HG02981 (cell line): ENCODE data around the gene EIF2A.
A peak's percentile ranks its signal among the peaks of the same experiment; 100 is the strongest.

ENCODE experiments used
- ATAC-seq: cut with Tn5 transposase; IDR thresholded peaks from one replicate; pipeline ENCODE4 v1.9.1; 2021; ENCODE audit warnings: mild to moderate bottlenecking, moderate library complexity; ENCODE audit not compliant: unreplicated experiment

EIF2A gene

DNA sequence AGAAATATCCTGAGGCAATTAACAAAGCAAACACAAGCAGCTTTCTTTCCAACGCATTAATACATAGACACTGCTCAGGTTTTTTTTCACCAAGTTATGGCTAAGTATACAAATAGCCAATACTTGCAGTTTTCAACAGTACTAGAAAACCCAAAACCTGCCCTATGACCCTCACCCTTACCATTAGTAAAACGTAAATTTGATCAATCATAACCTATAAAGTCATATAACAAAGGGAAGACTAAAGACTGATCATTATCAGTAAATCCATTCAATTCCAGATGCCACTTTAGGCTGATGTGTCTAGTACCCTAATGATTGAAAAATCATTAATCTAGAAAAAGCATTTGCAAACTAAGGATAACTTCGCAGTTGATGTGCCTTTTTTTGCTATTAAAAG, 3.5 kb upstream of the EIF2A start:
- ATAC-seq: no peak

DNA sequence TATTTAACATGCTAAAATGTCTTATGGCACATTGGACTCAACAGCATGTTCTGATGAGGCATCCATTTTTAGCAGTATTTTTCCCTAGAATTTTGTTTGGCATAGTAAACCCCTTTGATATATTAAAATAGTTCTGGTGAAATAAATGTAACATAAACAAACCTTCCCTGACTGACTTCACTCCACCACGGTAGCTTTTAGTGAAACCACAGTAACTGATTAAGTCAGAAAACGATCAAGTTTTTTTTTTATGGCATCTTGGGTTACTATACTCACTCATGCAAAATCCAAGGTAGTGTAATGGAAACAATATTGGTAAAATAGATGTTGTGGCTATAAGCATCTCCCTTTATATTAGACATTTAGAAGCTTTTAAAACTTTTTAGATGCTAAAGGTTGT, 3.1 kb upstream of the EIF2A start:
- ATAC-seq: no peak

DNA sequence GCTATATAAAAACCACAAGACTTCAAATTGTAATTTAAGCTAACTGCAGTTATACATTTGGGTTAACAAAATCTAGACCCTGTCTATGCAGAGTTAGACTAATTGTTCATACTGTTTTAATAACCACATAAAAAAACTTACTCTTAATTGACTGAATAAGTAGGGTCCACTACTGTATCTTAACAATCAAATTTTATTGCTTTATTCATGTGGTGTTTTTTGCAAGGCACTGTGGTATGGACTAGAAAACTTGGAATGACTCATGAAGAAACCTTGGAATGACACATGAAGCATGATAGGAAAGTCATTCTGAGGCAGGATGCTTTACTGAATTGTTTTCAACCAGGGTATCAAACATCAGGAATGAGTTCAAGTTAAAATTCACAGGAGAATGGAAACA, 2.5 kb upstream of the EIF2A start:
- ATAC-seq: no peak

DNA sequence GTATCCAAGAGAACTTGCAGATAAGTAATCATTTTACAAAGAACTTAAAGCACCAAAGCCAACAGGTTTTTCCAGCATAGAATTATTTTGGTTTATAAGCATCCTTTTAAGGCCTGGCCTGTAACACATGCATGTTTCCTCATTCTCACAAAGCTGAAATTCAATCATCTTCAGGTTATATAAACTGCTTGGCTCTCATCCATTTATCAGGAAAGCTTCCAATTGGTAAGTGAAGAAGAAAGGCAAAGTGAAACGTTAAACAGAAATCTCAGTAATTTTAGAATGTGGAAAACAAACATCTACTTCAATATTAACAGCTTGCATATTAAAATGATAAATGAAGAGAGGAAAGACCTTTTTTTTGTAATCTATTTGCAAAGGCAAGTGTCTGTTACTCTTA, 1.9 kb upstream of the EIF2A start:
- no peak for ATAC-seq

DNA sequence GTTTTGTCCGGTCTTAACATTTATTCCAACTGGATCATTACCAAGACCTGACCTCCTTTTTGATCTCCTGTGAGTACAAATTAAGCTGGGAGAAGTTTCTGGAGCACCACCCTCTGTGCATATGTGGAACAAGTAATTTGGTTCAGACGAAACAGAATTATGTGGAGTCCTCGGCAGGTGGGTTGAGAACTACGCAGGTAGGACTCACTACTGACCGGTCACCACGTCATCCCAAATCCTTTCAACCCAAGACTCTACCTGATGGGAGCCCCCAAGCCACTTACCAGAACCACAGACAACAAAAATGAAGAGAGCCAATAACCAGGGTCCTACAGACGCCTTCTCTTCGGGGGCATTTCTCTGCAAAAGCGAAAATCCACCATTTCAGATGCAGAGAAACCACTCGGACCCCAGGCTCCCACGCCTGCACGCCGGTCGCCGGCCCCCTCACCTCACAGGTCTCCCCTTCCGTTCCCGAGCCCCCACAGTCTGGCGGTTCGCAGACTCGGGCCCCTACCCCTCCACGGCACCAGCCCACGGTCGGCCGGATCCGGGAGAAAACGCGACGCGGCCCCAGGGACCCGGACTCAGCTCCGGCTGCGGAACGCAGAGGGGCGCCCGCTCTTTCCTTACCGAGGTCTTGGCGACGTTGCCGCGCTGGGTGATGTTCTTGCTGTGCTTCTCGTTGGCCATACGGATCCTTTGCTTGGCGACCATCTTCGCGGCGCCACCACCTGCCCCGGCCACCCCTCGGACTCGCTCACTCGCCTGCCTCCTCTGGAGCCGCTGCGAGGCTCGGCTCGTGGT, 965 bp upstream of the EIF2A start:
- peak; percentile 16 for ATAC-seq

DNA sequence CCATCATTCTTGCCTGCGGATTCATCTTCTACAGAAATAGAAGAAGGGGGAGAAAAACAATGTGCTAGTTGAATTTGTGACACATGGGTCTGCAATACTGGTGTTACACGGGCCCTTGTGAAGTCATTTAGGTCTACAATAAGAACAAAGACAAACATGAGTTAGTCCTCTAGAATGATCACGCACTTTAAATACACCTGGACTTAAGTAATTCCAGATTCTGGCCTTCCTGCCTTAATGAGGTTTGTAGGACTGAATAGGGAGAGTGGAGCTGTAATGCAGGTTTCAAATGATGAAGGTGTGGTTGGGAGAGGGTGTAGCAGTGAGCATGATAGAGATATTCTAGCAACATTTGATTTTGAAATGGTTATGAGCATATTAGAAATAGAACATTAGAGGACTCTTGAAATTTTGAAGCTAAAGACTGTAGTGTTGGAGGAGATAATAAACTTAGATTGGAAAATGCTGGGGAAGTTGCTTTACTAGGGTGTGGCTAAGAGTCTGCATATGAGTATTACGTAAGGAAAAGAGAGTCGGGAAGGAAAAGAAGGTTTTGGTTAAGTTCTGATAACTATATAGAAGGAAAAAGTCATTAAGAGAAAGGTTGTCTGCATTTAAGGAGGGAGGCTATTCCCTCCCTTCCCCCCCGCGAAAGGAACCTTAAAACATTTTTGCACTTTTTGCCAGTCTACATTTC, 606 bp downstream of the EIF2A start:
- ATAC-seq: no peak

DNA sequence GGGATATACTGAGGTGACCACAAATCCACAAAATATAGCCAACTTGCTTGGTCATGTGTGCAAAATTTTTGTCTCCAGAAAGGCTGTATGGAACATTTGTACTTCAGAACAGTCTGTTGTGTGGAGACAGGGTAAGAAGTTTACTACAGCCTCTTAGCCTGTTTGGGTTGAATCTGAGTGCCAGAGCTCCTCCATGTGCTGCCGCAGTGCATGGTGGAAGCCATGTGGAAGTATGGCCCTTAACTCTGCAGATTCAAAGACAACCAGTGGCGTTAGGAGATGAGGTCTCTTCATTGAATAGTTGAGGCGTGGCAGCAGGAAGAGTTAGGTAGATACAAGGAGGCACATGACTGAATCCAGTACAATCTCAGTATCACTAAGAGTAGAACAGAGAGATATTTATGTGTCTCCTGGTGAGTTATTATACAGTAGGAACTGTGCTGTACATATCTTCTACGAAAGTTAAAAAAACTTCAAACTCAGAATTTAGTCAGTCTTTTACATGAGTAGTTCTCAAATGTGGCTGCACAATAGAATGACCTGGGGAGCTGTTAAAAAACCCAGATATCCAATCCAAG, 9.4 kb downstream of the EIF2A start:
- ATAC-seq: no peak

DNA sequence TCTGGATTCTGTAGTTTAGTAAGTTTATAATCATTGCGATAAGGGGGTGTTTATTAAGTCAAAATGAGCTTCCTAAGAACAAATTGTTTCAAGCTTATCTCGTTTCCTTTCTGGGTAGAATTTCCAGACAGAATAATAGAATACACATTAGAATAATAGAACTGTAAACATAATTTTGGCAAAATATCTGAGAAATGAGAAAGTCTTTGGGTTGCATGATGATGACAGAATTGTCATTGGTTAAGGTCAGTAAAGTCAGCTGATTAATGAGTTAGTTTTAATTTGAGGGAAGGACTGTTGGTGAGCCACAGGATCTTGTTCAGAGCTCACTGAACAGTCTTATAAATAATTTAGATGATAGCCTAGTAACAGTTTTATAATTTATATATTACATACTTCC, 10.2 kb downstream of the EIF2A start:
- ATAC-seq: no peak

DNA sequence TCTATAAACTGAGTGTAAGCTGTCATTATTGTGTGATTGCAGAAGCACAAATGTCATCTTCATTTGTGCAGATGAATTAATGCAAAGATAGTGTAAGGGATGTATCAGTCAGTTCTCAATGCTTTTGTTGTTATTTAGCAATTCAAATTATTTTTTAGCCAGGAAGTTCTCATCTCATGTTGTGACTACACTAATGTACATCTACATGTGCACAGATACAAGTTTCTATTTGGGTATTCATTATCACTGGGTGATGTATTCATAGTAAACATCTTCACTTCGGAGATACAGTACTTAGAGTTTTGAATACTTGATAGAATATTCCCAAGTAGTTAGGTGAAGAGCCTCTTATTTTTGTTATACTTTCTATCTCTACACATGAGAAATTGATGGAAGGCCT, 11.1 kb downstream of the EIF2A start:
- ATAC-seq: no peak

DNA sequence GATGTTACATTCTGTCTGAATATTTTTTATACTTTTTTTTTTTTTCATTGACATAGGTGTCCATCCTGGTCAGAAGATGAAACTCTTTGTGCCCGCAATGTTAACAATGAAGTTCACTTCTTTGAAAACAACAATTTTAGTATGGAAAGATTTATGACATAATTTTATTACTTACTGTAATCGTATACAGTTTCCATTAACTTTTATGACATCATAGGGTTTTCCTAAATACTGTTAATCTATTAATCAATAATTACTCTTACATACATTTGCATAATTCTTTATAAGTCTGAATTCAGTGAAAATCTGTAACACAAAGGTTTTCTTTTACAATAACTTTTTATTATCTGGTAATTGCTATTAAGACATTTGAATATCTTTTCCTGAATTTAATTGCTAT, 17.7 kb downstream of the EIF2A start:
- no peak for ATAC-seq

DNA sequence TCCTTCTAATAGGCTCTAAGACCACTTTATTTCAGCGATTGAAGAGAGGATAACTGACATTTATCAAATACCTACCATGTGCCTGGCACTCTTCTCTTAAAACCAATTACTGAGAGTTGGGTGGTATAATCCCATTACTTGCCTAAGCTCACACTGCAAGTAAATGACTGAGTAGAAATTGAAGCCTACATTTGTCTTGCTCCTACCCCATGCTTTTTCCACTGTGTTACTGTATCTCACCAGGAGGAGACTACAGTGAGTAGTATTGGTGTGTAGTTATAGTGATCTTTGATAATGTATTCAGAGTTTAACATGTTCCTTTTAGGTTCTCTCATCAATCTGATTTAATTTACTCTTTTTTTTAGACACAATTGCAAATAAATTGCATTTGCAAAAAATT, 20.7 kb downstream of the EIF2A start:
- no peak for ATAC-seq

DNA sequence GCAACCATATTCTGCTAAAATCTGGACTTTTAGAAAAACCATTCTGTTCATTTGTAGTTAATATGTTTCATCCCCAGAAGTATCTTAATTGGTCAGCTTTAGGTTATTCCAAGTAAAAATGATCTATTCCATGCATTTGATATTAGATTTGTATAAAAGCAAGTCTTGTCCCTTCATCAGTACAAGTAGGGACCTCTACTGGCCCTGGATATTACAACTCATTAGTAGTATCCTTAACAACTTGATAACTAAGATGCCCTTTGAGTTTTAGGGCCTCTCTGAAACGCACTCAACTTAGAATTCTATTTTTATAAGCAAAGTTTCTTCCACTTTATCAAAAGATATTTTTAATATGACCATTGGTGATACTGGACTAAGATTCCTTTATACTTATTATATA, 31.3 kb downstream of the EIF2A start:
- no peak for ATAC-seq

DNA sequence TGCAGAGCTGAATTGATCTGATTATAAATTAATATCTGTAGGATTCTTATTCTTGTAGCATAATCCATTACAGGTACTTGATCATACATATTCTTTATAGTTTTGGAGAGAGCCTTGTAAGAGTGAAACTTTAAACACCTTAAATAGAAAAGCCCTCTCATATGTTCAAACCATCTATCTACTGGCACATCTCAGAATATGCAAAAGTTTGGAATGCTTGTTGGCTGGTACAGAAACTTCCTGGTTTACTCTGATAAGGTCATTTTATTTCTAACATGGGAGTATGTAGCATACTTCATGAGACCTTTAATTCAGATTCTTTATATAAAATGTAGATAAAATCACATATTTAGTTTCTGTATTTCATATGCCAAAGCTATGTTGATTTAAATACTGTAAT, 34.6 kb downstream of the EIF2A start:
- no peak for ATAC-seq

DNA sequence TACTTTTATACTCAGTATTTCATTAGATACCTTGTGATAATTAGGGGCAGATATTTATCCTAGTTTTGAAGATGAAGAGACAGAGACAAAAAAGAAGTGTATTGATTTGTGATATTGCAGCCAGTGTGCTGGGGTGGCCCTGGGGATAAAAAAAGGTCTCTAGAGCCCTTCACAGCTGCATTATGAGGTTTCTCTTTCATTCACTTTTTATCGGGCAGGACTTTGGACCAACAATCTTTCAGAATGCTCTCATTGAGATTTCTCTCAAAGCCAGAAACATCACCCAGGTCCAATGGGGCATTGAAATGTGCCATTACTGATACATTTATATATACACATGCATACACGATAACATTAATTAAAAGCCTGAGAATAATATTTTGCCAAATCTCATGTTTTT, 36.0 kb downstream of the EIF2A start:
- ATAC-seq: peak; percentile 62

DNA sequence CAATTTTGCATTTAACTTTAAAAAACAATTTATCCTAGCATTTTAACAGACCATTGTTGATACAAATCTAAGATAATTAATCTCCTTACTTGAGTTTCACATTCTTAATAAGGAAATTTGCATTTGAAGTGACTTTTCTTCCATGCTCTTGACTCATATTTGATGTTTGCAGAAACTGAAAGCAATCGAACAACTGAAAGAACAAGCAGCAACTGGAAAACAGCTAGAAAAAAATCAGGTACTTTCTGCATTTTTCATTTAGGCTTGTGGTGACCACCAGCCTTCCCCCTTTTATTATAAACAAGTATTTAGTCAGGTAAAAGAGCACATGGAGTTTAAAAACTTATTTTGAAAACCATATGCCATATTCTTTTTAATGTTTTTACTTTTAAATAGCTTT, 36.4 kb downstream of the EIF2A start:
- ATAC-seq: peak; percentile 62

DNA sequence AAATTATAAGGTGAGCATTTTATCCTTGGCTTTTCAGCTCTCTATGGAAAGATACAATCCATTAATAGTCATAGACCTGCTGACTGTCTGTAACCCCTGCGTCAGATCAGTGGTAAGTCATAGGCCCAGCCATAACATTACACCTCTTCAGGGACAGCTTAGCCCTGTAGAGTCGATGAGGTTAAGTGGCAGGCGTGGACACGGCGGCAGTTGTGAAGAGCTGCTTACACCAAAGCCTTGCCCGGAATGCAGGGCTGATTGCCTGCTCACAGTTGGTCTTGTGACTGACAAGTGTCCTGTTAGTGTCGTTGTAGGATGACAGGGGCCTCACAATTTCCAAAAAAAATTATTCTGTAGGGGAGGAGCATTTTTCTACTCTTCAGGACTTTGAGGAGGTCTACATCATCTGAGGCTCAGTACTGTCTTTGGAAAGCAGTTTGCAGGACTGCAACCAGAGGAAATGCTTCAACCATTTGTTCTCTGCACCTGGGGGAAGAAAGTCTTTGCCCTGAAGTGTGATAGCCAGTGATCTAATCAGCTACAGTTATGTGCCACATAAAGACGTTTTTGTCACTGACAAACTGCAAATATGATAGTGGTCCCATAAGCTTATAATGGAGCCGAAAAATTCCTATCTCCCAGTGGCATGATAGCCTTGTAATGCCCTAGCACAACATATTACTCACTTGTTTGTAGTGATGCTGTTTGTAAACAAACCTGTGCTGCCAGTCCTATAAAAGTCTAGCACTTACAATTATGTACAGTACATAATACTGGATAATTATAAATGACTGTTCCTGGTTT, 41.6 kb downstream of the EIF2A start:
- no peak for ATAC-seq

DNA sequence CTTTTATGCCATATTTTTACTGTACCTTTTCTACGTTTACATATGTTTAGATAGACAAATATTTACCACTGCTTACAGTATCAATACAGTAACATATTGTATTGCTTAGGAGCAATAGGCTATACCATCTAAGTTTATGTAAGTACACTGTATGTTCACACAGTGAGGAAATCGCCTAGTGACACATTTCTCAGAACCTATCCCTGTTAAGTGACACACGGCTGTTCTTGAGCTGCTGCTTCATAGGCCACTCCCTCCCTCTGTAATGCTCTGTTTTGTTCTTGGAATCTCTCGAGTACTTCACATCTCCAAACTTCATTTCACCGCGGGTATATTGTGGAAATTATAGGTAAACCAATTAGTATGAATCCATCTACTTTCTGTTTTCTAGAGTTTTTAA, 43.2 kb downstream of the EIF2A start:
- no peak for ATAC-seq

DNA sequence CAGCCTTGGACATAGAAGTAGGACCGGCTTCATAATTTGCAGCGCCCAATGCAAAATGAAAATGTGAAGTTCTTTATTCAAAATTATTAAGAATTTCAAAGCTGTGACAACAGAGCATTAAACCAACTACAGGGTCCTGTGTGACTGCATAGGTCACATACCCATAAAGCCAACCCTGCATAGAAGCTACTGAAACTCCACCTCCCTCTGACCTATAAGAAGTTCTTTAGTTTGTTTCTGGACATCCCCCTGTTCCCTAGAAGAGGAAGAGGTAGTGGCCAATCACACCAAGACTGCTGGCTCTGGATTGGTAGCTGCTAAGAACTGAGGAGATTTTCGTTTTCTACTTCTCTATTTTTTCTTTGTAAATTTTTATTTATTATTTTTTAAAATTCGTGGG, 47.6 kb downstream of the EIF2A start:
- no peak for ATAC-seq

DNA sequence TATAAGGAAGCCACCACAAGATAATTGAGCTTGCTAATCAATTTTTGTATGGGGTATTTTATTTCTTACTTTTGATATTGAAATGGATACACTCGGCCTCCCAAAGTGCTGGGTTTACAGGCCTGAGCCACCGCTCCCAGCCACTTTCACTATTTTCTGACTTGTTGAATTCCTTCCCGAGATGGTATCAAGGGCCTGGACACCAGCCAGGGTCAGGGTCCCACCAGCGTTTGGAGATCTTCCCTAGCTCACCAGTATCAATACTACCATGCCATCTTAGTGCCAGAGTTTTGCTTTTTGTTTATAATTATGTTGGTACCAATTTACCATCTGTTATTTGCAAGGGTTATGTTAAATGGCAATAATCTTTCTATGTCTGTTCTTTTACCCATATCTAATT, 51.1 kb downstream of the EIF2A start:
- no peak for ATAC-seq

DNA sequence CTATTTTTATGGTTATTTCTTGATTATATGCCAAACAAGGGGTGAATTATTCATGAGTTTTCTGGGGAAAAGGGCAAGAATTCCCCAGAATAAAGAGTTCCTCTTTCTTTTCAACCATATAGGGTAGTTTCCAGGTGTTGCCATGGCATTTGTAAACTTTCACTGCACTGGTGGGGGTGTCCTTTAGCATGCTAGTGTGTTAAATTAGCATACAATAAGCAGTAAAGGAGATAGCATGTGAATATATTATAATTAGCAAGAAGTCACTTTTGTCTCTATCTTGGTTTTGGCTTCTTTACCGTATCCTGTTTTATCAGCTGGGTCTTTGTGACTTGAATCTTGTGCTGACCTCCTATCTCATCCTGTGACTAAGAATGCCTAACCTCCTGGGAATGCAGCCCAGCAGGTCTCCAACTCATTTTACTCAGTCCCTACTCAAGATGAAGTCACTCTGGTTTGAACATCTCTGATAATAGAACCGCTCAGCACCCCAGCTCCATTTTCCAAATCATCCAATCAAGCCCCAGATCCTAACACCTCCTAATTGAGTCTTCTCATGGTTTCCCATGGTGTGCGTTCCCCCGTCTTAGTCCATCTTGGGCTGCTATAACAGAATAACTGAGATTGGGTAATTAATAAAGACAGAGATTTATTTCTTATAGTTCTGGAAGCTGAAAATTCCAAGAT, 53.2 kb downstream of the EIF2A start:
- peak; percentile 15 for ATAC-seq
